ENCODE measurements around the gene ERBB4. TPM values are rescaled to one million over a fixed set of nuclear protein-coding genes. Genes with fewer than 3 reads are reported as not detected.
A peak's percentile ranks its signal among the peaks of the same experiment; 100 is the strongest.

The ERBB4 gene
- total RNA-seq, 4 donors from 2014 or later, result 5.5 to 21.0 (median 18.3) TPM

DNA sequence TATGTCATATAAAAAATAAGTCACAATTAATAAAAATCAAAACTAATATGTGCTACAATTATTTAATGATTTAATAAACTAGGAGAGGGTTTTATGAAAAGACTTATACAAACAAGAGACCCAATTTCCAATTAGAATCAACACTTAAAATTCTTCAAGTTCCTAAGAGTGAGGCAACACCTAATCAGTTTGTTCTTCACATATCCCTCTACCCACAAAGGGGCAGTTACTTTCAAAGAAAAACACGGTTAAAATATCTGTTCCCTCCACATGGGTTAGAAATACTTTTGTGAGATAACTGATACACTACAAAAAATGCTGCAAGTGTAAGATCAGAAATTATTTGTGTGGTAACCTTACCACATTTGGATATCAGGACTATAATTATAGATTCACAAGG is 357.0 kb downstream of the ERBB4 start:
- Histone ChIP-seq H3K36me3 (no peaks in the 10 kb centered on the region), H3K4me3 (replicated peaks in 1 of 3) (no peak overlapping the region), H3K9me3 (no peaks in the 10 kb centered on the region), H3K27me3 (no peaks in the 10 kb centered on the region), H3K4me1 (no peaks in the 10 kb centered on the region), H3K27ac (no peak overlapping the region)
- DNase-seq, result no peak
- no peak for TF ChIP-seq CTCF (IDR thresholded peaks at IDR 0.05)
- TF ChIP-seq POLR2A (IDR thresholded peaks at IDR 0.05), result no peak
- intact Hi-C loops (cut with DNase I), result no loop called here
- WGBS, 2 donors, result 0 to 68% methylated on average over 1 of the region's 1 CpG

- no peaks in the 10 kb centered on the region for H3K4me1 ChIP-seq
- no peaks in the 10 kb centered on the region for H3K36me3 ChIP-seq
- H3K4me3 ChIP-seq (replicated peaks in 1 of 3), result no peak overlapping the region
- H3K27ac ChIP-seq, result no peak overlapping the region
- TF ChIP-seq POLR2A (IDR thresholded peaks at IDR 0.05) (no peak), CTCF (IDR thresholded peaks at IDR 0.05) (no peak)
- intact Hi-C loops (cut with DNase I), result no loop called here
- no peaks in the 10 kb centered on the region for H3K27me3 ChIP-seq
- no peaks in the 10 kb centered on the region for H3K9me3 ChIP-seq
- 86 to 87% methylated on average over 3 of the region's 3 CpGs for WGBS, 2 donors
- no peak for DNase-seq
Measured at GRCh38 chr2:212180408-212181083, 358.1 kb downstream of the ERBB4 start.

DNA sequence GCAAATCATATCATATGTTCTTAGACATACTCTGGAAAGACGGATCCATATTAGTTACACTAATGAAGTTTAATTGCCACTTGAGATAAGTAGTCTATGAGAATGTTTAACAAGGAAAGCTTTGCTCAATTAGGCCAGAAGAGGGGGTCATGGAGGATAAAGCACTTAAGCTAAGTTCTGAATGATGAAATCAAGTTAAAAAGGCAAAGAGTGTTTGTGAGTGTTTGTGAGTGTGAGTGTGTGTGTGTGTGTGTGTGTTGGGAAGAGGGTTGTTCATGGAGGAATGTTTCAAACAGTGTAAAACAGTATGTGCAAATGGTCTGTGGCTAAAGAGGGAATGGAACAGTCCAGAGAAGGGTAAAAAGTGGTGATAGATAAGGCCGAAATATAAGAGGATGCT is 360.9 kb downstream of the ERBB4 start:
- no peak overlapping the region for H3K4me3 ChIP-seq (replicated peaks in 1 of 3)
- no peak for DNase-seq
- no peaks in the 10 kb centered on the region for H3K4me1 ChIP-seq
- TF ChIP-seq POLR2A (IDR thresholded peaks at IDR 0.05), result no peak
- peak in 1 of 6 experiments; percentile 15 for TF ChIP-seq CTCF (IDR thresholded peaks at IDR 0.05)
- no peaks in the 10 kb centered on the region for H3K9me3 ChIP-seq
- no peaks in the 10 kb centered on the region for H3K36me3 ChIP-seq
- intact Hi-C loops (cut with DNase I), result no loop called here
- H3K27ac ChIP-seq, result no peak overlapping the region
- no peaks in the 10 kb centered on the region for H3K27me3 ChIP-seq
- 46 to 48% methylated on average over 2 of the region's 2 CpGs for WGBS, 2 donors

DNA sequence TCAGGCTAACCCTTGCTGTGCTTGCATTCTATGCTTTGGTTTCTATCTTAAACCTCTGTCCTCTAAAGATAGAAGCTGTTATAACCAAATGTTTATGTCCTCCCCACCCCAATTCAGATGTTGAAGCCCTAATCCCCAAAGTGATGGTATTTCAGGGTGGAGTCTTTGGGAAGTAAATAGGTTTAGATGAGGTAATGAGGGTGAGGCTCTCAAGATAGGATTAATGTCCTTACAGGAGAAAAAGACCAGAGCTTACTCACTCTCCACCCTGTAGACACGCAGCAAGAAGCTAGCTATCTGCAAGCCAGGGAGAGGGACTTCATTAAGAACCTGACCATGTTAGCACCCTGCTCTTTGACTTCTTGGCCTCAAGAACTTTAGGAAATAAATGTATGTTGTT is 362.5 kb downstream of the ERBB4 start:
- Histone ChIP-seq H3K36me3 (no peaks in the 10 kb centered on the region), H3K9me3 (no peaks in the 10 kb centered on the region), H3K4me1 (no peaks in the 10 kb centered on the region), H3K4me3 (replicated peaks in 1 of 3) (no peak overlapping the region), H3K27me3 (no peaks in the 10 kb centered on the region), H3K27ac (no peak overlapping the region)
- 81 to 100% methylated on average over 1 of the region's 1 CpG for WGBS, 2 donors
- no peak for TF ChIP-seq CTCF (IDR thresholded peaks at IDR 0.05)
- TF ChIP-seq POLR2A (IDR thresholded peaks at IDR 0.05), result no peak
- intact Hi-C loops (cut with DNase I), result no loop called here
- DNase-seq, result no peak

DNA sequence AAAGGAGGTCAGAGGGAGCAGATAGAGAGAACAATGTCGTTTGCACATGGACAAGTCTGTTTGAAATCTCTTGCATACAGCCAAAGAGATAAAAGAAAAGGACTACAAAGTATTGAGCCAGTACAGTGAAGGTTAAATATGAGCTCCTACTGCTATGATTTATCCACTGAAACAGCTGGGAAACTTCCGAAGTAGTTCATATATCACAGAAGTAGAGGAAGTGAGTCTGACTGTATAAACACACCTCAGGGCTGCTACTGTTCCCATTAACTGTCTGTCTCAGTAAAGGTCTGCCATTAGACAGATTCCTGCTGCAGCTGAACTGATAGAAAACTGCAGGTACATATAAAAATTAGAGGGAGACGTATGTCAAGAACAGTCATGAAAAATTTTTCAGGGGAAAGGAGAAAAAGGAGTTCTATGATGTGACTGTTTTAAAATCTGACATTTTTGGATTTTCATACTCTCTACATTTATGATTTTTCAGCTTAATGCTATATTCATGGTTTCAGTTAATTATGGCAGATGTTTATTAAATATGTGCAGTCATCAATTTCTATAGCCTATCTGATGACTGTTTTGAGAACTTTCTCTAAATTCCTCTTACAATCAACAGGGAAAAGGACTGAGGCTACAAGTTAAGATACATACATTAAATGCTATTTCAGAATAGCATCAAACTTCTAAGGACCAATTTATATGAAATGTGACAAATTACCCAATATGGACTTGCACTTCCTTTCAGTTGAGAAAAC is 364.7 kb downstream of the ERBB4 start:
- H3K9me3 ChIP-seq, result no peaks in the 10 kb centered on the region
- H3K27me3 ChIP-seq, result no peaks in the 10 kb centered on the region
- WGBS, 2 donors, result 48 to 53% methylated on average over 3 of the region's 3 CpGs
- no peak overlapping the region for H3K27ac ChIP-seq
- DNase-seq, result no peak
- TF ChIP-seq POLR2A (IDR thresholded peaks at IDR 0.05), result no peak
- no peak for TF ChIP-seq CTCF (IDR thresholded peaks at IDR 0.05)
- no peaks in the 10 kb centered on the region for H3K36me3 ChIP-seq
- H3K4me3 ChIP-seq (replicated peaks in 1 of 3), result no peak overlapping the region
- intact Hi-C loops (cut with DNase I), result no loop called here
- no peaks in the 10 kb centered on the region for H3K4me1 ChIP-seq
